22Rv1 (cell line): ENCODE measurements around the gene SPATA13.

Experiments used
- ZFX ChIP-seq: fragments of 450-650 bp; IDR thresholded peaks from 2 replicates; pipeline ENCODE4 v1.6.1; 2017; ENCODE audit warnings: antibody characterized with exemption, borderline replicate concordance
- TF ChIP-seq, protein P1 (sequence below): fragments of 450-650 bp; IDR thresholded peaks from 2 replicates; pipeline ENCODE4 v1.5.1; 2017; ENCODE audit warnings: mild to moderate bottlenecking

DNA sequence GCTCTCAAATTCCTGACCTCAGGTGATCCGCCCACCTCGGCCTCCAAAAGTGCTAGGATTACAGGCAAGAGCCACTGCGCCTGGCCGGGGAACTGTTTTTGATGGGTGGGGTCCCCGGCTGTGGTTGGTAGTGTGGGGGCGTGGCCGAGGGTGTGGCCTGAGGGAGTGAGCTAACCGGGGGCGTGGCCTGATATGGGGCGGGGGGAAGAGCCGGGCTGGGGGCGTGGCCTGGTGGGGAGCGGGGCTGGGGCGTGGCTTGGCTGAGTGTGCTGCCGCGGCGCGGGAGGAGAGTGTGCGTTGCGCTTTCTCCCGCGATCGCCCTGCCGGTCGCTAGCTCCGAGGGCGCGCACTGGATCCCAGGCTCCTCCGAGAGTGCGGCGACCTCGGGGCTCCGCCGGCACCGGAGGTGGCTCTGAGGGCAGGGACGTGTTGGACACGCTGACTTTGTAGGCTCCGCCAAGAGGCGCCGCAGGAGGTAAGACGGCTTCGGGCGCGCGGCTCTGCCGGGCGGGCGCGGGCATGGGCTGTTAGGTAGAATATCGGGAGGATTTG lies at the start of gene SPATA13:
- TF ChIP-seq, protein P1, sequence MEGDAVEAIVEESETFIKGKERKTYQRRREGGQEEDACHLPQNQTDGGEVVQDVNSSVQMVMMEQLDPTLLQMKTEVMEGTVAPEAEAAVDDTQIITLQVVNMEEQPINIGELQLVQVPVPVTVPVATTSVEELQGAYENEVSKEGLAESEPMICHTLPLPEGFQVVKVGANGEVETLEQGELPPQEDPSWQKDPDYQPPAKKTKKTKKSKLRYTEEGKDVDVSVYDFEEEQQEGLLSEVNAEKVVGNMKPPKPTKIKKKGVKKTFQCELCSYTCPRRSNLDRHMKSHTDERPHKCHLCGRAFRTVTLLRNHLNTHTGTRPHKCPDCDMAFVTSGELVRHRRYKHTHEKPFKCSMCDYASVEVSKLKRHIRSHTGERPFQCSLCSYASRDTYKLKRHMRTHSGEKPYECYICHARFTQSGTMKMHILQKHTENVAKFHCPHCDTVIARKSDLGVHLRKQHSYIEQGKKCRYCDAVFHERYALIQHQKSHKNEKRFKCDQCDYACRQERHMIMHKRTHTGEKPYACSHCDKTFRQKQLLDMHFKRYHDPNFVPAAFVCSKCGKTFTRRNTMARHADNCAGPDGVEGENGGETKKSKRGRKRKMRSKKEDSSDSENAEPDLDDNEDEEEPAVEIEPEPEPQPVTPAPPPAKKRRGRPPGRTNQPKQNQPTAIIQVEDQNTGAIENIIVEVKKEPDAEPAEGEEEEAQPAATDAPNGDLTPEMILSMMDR: no peak
- TF ChIP-seq ZFX: no peak
